GM23338 (cell line): Measurements from ENCODE around the gene TSPAN5. TPM values are rescaled to one million over a fixed set of nuclear protein-coding genes. Genes with fewer than 3 reads are reported as not detected.

Source experiments
- ATAC-seq: fragments of 200-7000 bp; cut with Tn5 transposase; 3 replicates; pipeline ENCODE4 v1.9.1; 2020
- DNase-seq: peaks from one replicate; pipeline ENCODE4 v3.0.0-alpha.2; 2015; ENCODE audit warnings: low spot score
- H2AFZ ChIP-seq: fragments of 200-600 bp; sonication (generic); 2 replicates; pipeline ENCODE4 v1.8.0; 2016; ENCODE audit warnings: antibody characterized with exemption, mild to moderate bottlenecking, moderate library complexity
- H3F3A ChIP-seq: fragments of 200-600 bp; sonication (generic); replicated peaks from 2 replicates; pipeline ENCODE4 v1.8.0; 2017; ENCODE audit warnings: antibody characterized with exemption, mixed run types, low read depth
- H3K27ac ChIP-seq: fragments of 200-600 bp; sonication (generic); 2 replicates; pipeline ENCODE4 v1.6.1; 2016; ENCODE audit warnings: low read depth
- H3K27me3 ChIP-seq: fragments of 200-600 bp; sonication (generic); 2 replicates; pipeline ENCODE4 v1.8.0; 2016; ENCODE audit warnings: mild to moderate bottlenecking, mixed run types, moderate library complexity; ENCODE audit not compliant: insufficient read depth
- H3K36me3 ChIP-seq: fragments of 200-600 bp; sonication (generic); 2 replicates; pipeline ENCODE4 v1.8.0; 2016; ENCODE audit warnings: mild to moderate bottlenecking; ENCODE audit not compliant: insufficient read depth
- H3K4me1 ChIP-seq: fragments of 200-600 bp; sonication (generic); 2 replicates; pipeline ENCODE4 v1.8.0; 2016; ENCODE audit warnings: mild to moderate bottlenecking, moderate library complexity; ENCODE audit not compliant: insufficient read depth
- H3K4me2 ChIP-seq: fragments of 200-600 bp; sonication (generic); 2 replicates; pipeline ENCODE4 v1.7.1; 2017; ENCODE audit warnings: mixed run types
- H3K4me3 ChIP-seq: fragments of 200-600 bp; sonication (generic); 2 replicates; pipeline ENCODE4 v1.6.1; 2016; ENCODE audit warnings: mixed run types
- H3K79me2 ChIP-seq: fragments of 200-600 bp; sonication (generic); replicated peaks from 2 replicates; pipeline ENCODE4 v1.8.0; 2017; ENCODE audit warnings: mild to moderate bottlenecking; ENCODE audit not compliant: insufficient read depth
- H3K9me2 ChIP-seq: fragments of 200-600 bp; sonication (generic); 2 replicates; pipeline ENCODE4 v1.8.0; 2017; ENCODE audit not compliant: insufficient read depth
- H4K20me1 ChIP-seq: fragments of 200-600 bp; sonication (generic); replicated peaks from 2 replicates; pipeline ENCODE4 v1.8.0; 2017; ENCODE audit warnings: mild to moderate bottlenecking; ENCODE audit not compliant: insufficient read depth
- H3K27ac Mint-ChIP-seq: 2 replicates; pipeline ENCODE4 v1.8.0; 2020; ENCODE audit warnings: inconsistent platforms, mild to moderate bottlenecking, moderate library complexity, mixed read lengths
- H3K27me3 Mint-ChIP-seq: 3 replicates; pipeline ENCODE4 v1.8.0; 2022; ENCODE audit warnings: low read depth, mild to moderate bottlenecking, moderate library complexity, mixed read lengths, inconsistent platforms; ENCODE audit not compliant: insufficient read depth, poor library complexity
- H3K36me3 Mint-ChIP-seq: 3 replicates; pipeline ENCODE4 v1.8.0; 2021; ENCODE audit warnings: low read depth, mild to moderate bottlenecking, inconsistent platforms, moderate library complexity, mixed read lengths
- H3K4me1 Mint-ChIP-seq: 3 replicates; pipeline ENCODE4 v1.8.0; 2020; ENCODE audit warnings: mild to moderate bottlenecking, inconsistent platforms, mixed read lengths
- H3K4me3 Mint-ChIP-seq: 3 replicates; pipeline ENCODE4 v1.8.0; 2021; ENCODE audit warnings: moderate library complexity, mild to moderate bottlenecking, inconsistent platforms, mixed read lengths
- H3K9me3 Mint-ChIP-seq: 3 replicates; pipeline ENCODE4 v1.8.0; 2020; ENCODE audit warnings: moderate library complexity, mild to moderate bottlenecking, inconsistent platforms, mixed read lengths
- CREB1 ChIP-seq: fragments of 250-450 bp; sonication (Bioruptor Pico); IDR thresholded peaks from 2 replicates; pipeline ENCODE4 v1.5.0; 2020; ENCODE audit warnings: low read depth, mild to moderate bottlenecking, moderate library complexity
- EZH2 ChIP-seq: fragments of 200-600 bp; sonication (generic); IDR thresholded peaks from one replicate; pipeline ENCODE4 v1.8.0; 2017; ENCODE audit warnings: antibody characterized with exemption, mild to moderate bottlenecking, low read depth; ENCODE audit not compliant: unreplicated experiment
- EZH2phosphoT487 ChIP-seq: fragments of 200-600 bp; sonication (generic); IDR thresholded peaks from one replicate; pipeline ENCODE4 v1.8.1; 2018; ENCODE audit warnings: antibody characterized with exemption; ENCODE audit not compliant: unreplicated experiment
- JUNB ChIP-seq: IDR thresholded peaks from one replicate; pipeline ENCODE4 v1.6.1; 2016; ENCODE audit warnings: antibody characterized with exemption; ENCODE audit not compliant: unreplicated experiment
- NANOG ChIP-seq: IDR thresholded peaks from 2 replicates; pipeline ENCODE4 v1.6.1; 2016; ENCODE audit warnings: antibody characterized with exemption, borderline replicate concordance
- POLR2AphosphoS5 ChIP-seq: IDR thresholded peaks from 2 replicates; pipeline ENCODE4 v1.6.1; 2016; ENCODE audit warnings: antibody characterized with exemption, low read depth
- STAT1 ChIP-seq: IDR thresholded peaks from one replicate; pipeline ENCODE4 v1.6.1; 2016; ENCODE audit warnings: antibody characterized with exemption; ENCODE audit not compliant: unreplicated experiment
- ZNF114 ChIP-seq: fragments of 250-450 bp; sonication (Bioruptor Pico); IDR thresholded peaks from 2 replicates; pipeline ENCODE4 v1.5.0; 2020; ENCODE audit warnings: mild to moderate bottlenecking, moderate library complexity
- ZNF331 ChIP-seq: fragments of 250-450 bp; sonication (Bioruptor Pico); IDR thresholded peaks from 2 replicates; pipeline ENCODE4 v1.5.0; 2020; ENCODE audit warnings: low read depth, mild to moderate bottlenecking, moderate library complexity
- polyA plus RNA-seq: library from polyadenylated mRNA; unstranded; fragments of >200 nt; fragmentation: Nextera tagmentation; extraction: Ambion mirVana; gene quantifications from 2 replicates; pipeline ENCODE4 v1.2.1, GENCODE V29; 2016
- total RNA-seq: library from RNA; depleted of rRNA; stranded (reverse); fragments of >200 nt; shearing (Covaris generic); gene quantifications from 2 replicates; pipeline ENCODE4 v1.2.3, GENCODE V29; 2014
- TF ChIP-seq, protein P1 (sequence below): IDR thresholded peaks from one replicate; pipeline ENCODE4 v1.6.1; 2018; ENCODE audit warnings: antibody characterized with exemption; ENCODE audit not compliant: unreplicated experiment
- TF ChIP-seq, protein P2 (sequence below): IDR thresholded peaks from 2 replicates; pipeline ENCODE4 v1.6.1; 2016; ENCODE audit warnings: antibody characterized with exemption
- TF ChIP-seq, protein P3 (sequence below), 2 experiments: fragments of 200-600 bp in 1 of 2; sonication (generic) in 1 of 2; conservative IDR thresholded peaks; 2 replicates each; pipeline versions ENCODE4 v1.5.1 to v1.6.1; 2016 to 2017; ENCODE audit warnings: antibody characterized with exemption in 2 of 2, low read depth in 2 of 2, mild to moderate bottlenecking in 2 of 2, moderate library complexity in 1 of 2
- TF ChIP-seq, protein P4 (sequence below): fragments of 250-450 bp; sonication (Bioruptor Pico); IDR thresholded peaks from 2 replicates; pipeline ENCODE4 v1.5.0; 2020; ENCODE audit warnings: mild to moderate bottlenecking, moderate library complexity

TSPAN5 gene
- total and polyA plus RNA-seq, 2 experiments from 2014 or later = 18.6 to 21.5 TPM

DNA sequence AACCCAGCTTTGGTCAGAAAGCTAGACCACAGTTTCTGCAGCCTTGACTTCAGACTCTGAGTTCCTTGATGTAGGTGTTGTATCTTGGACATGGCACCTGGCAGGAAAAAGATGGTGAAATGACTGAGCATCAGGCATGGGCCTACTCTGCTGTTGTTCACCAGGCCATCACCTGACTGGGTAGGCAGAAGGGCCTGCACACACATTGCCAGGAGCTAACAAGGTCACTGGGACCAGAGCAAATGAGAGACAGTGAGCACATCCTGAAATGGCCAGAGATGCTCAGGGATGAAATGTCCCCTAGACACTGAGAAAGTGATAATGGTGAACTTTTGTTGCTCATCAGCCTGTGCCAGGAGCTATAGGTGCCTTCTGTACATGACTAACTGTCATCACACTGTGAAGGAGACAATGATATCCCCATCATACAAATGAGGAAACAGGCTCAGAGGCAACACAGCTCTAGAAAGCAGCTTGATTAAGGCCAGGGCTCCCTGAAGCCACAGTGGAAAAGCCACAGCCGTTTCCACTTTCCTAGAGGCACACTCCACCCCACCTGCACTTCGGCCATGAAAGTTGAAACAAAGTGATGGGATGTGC, 128.3 kb downstream of the TSPAN5 start:
- TF ChIP-seq, protein P1, sequence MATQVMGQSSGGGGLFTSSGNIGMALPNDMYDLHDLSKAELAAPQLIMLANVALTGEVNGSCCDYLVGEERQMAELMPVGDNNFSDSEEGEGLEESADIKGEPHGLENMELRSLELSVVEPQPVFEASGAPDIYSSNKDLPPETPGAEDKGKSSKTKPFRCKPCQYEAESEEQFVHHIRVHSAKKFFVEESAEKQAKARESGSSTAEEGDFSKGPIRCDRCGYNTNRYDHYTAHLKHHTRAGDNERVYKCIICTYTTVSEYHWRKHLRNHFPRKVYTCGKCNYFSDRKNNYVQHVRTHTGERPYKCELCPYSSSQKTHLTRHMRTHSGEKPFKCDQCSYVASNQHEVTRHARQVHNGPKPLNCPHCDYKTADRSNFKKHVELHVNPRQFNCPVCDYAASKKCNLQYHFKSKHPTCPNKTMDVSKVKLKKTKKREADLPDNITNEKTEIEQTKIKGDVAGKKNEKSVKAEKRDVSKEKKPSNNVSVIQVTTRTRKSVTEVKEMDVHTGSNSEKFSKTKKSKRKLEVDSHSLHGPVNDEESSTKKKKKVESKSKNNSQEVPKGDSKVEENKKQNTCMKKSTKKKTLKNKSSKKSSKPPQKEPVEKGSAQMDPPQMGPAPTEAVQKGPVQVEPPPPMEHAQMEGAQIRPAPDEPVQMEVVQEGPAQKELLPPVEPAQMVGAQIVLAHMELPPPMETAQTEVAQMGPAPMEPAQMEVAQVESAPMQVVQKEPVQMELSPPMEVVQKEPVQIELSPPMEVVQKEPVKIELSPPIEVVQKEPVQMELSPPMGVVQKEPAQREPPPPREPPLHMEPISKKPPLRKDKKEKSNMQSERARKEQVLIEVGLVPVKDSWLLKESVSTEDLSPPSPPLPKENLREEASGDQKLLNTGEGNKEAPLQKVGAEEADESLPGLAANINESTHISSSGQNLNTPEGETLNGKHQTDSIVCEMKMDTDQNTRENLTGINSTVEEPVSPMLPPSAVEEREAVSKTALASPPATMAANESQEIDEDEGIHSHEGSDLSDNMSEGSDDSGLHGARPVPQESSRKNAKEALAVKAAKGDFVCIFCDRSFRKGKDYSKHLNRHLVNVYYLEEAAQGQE = no peak
- TF ChIP-seq, protein P2, sequence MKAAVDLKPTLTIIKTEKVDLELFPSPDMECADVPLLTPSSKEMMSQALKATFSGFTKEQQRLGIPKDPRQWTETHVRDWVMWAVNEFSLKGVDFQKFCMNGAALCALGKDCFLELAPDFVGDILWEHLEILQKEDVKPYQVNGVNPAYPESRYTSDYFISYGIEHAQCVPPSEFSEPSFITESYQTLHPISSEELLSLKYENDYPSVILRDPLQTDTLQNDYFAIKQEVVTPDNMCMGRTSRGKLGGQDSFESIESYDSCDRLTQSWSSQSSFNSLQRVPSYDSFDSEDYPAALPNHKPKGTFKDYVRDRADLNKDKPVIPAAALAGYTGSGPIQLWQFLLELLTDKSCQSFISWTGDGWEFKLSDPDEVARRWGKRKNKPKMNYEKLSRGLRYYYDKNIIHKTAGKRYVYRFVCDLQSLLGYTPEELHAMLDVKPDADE = no peak
- TF ChIP-seq ZNF331 (no peak), CREB1 (no peak), JUNB (no peak), EZH2 (no peak), STAT1 (no peak), ZNF114 (CRISPR knock-in tag) (no peak), NANOG (no peak), EZH2phosphoT487 (no peak), POLR2AphosphoS5 (no peak)
- TF ChIP-seq, protein P3, sequence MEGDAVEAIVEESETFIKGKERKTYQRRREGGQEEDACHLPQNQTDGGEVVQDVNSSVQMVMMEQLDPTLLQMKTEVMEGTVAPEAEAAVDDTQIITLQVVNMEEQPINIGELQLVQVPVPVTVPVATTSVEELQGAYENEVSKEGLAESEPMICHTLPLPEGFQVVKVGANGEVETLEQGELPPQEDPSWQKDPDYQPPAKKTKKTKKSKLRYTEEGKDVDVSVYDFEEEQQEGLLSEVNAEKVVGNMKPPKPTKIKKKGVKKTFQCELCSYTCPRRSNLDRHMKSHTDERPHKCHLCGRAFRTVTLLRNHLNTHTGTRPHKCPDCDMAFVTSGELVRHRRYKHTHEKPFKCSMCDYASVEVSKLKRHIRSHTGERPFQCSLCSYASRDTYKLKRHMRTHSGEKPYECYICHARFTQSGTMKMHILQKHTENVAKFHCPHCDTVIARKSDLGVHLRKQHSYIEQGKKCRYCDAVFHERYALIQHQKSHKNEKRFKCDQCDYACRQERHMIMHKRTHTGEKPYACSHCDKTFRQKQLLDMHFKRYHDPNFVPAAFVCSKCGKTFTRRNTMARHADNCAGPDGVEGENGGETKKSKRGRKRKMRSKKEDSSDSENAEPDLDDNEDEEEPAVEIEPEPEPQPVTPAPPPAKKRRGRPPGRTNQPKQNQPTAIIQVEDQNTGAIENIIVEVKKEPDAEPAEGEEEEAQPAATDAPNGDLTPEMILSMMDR (conservative IDR thresholded peaks at IDR 0.05; ENCODE audit: low read depth in 2 of 2) = no peak
- TF ChIP-seq, protein P4, sequence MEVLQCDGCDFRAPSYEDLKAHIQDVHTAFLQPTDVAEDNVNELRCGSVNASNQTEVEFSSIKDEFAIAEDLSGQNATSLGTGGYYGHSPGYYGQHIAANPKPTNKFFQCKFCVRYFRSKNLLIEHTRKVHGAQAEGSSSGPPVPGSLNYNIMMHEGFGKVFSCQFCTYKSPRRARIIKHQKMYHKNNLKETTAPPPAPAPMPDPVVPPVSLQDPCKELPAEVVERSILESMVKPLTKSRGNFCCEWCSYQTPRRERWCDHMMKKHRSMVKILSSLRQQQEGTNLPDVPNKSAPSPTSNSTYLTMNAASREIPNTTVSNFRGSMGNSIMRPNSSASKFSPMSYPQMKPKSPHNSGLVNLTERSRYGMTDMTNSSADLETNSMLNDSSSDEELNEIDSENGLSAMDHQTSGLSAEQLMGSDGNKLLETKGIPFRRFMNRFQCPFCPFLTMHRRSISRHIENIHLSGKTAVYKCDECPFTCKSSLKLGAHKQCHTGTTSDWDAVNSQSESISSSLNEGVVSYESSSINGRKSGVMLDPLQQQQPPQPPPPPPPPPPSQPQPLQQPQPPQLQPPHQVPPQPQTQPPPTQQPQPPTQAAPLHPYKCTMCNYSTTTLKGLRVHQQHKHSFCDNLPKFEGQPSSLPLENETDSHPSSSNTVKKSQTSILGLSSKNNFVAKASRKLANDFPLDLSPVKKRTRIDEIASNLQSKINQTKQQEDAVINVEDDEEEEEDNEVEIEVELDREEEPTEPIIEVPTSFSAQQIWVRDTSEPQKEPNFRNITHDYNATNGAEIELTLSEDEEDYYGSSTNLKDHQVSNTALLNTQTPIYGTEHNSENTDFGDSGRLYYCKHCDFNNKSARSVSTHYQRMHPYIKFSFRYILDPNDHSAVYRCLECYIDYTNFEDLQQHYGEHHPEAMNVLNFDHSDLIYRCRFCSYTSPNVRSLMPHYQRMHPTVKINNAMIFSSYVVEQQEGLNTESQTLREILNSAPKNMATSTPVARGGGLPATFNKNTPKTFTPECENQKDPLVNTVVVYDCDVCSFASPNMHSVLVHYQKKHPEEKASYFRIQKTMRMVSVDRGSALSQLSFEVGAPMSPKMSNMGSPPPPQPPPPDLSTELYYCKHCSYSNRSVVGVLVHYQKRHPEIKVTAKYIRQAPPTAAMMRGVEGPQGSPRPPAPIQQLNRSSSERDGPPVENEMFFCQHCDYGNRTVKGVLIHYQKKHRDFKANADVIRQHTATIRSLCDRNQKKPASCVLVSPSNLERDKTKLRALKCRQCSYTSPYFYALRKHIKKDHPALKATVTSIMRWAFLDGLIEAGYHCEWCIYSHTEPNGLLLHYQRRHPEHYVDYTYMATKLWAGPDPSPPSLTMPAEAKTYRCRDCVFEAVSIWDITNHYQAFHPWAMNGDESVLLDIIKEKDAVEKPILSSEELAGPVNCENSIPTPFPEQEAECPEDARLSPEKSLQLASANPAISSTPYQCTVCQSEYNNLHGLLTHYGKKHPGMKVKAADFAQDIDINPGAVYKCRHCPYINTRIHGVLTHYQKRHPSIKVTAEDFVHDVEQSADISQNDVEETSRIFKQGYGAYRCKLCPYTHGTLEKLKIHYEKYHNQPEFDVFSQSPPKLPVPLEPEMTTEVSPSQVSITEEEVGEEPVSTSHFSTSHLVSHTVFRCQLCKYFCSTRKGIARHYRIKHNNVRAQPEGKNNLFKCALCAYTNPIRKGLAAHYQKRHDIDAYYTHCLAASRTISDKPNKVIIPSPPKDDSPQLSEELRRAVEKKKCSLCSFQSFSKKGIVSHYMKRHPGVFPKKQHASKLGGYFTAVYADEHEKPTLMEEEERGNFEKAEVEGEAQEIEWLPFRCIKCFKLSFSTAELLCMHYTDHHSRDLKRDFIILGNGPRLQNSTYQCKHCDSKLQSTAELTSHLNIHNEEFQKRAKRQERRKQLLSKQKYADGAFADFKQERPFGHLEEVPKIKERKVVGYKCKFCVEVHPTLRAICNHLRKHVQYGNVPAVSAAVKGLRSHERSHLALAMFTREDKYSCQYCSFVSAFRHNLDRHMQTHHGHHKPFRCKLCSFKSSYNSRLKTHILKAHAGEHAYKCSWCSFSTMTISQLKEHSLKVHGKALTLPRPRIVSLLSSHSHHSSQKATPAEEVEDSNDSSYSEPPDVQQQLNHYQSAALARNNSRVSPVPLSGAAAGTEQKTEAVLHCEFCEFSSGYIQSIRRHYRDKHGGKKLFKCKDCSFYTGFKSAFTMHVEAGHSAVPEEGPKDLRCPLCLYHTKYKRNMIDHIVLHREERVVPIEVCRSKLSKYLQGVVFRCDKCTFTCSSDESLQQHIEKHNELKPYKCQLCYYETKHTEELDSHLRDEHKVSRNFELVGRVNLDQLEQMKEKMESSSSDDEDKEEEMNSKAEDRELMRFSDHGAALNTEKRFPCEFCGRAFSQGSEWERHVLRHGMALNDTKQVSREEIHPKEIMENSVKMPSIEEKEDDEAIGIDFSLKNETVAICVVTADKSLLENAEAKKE (CRISPR knock-in tag) = no peak
- DNase-seq (no peak), ATAC-seq (no peak)
- Mint-ChIP-seq H3K27ac (no peak overlapping the region), H3K9me3 (0 out of 3 replicates have a peak, but pooled peaks cover 2% of the 10 kb centered on the region), H3K4me3 (no peak overlapping the region), H3K4me1 (no peaks in the 10 kb centered on the region; the same call in 2 of the 3 replicates), H3K27me3 (no peaks in the 10 kb centered on the region), H3K36me3 (no peaks in the 10 kb centered on the region)
- H3K27me3 ChIP-seq = no peaks in the 10 kb centered on the region
- no peaks in the 10 kb centered on the region for H3K9me2 ChIP-seq
- no peaks in the 10 kb centered on the region for H3F3A ChIP-seq
- H4K20me1 ChIP-seq = peaks cover 4% of the 10 kb centered on the region; the same call in 1 of the 2 replicates
- no peak overlapping the region for H3K27ac ChIP-seq
- no peak overlapping the region for H3K4me3 ChIP-seq
- H3K4me1 ChIP-seq = no peaks in the 10 kb centered on the region
- peaks cover 18% of the 10 kb centered on the region for H3K79me2 ChIP-seq
- H3K36me3 ChIP-seq = no peaks in the 10 kb centered on the region
- no peak overlapping the region for H3K4me2 ChIP-seq
- no peak overlapping the region for H2AFZ ChIP-seq
